HG03095 (cell line): ENCODE results near the gene CHI3L2.

Experiments used
- ATAC-seq: cut with Tn5 transposase; IDR thresholded peaks from one replicate; pipeline ENCODE4 v1.9.1; 2021; ENCODE audit warnings: moderate library complexity; ENCODE audit not compliant: unreplicated experiment

The CHI3L2 gene

DNA sequence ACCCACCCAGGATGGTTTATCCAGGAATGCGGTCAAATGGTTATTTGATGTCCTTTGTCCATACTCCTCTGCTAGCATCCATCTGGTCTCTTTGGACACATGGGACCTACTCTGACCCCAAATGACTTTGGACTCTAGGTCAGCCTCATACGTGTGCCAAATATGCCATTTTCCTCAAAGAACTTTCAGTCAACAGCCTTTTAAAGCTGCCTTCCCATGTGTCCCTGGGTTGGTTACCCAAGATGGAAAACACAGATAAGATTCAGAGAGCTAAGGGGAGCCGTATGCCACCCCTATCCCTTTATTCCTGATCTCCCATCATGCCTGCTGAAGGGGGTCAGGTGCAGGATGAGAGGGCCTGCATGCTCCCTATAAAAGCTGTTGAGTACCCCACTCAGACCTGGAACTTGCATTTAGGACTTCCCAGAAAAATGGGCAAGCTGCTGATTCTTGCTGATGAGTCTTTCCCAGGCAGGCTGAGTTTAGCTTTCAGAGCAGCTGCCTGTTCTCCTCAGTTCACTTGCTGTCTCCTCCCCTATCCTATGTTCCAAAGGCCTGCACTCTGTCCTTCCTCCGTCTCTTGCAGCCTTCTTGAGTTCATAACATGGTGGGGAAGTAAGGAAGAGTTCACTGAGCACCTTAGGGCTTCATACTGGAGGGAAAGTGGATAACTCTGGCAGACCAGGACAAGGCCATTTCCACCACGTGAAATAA is 19.8 kb downstream of the CHI3L2 start:
- ATAC-seq, result no peak

DNA sequence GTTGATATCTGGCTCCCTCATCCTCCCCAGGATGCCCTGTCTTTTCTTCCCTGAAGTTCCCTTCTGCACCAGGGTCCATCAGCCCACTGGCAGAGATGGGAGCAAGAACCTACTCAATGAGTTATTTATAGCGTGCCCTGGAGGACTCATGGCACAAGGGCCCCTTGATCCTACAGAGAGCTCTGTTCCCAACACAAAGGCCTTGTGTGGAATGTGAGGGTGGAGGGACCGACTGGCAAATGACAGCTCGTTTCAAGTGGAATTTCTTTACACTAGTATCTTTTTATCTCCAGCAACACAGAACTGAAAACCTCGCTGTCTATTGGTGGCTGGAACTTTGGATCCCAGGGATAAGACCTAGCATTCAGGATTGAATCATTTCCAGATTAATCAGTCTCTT is 22.4 kb downstream of the CHI3L2 start:
- no peak for ATAC-seq

DNA sequence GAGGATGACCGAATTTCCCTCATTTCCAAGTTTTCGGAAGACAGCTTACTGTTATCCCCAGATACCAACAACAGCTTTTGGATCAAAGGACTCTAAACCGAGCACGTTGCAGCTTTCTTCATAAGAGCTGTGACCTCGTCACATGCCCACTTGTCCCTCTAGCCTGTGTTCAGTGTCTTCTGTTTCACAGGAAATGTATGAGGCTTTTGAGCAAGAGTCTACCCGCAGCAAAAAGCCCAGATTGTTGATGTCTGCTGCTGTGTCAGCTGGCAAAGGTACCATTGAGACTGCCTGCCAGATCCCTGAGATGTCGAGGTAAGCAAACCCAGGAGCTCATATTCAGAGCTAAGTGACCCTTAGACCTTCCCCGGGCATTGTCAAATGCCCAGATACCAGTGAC is 24.1 kb downstream of the CHI3L2 start:
- no peak for ATAC-seq

DNA sequence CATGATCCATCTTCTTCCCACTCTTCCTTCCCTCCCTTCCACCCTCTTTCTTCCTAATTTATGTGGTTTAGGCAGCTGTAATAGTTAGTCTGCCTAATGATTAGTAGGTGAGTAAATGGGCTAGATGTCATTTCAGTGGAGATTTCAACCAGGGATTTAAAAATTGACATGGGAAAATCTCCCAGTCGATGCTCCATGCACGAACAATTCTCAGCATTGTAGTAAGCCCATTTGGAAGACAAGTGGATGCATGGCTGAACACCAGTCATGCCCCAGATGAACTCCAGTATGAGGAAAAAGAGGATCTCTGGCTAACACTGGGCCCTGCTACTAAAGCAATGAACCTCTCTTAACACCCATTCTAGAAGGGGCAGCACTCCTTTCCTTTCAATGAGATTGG is 25.3 kb downstream of the CHI3L2 start:
- no peak for ATAC-seq

DNA sequence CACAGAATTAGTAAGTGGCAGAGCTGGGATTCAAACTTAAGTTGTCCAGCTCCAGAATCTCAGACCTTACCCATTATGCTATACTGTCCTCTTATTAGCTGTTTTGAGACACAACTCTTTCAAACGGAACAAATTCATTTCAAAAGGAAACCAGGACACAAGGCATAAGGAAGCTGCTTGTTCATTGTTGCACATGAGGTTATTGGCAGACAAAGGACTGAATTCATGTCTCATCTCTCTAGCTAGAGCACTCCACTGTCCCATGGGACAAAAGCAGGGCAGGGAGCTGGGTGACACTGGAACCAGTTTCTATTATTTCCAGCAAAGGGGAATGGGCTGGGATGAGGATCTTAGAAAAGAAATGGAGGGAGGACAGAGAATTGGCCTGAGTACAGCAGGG is 26.4 kb downstream of the CHI3L2 start:
- no peak for ATAC-seq

DNA sequence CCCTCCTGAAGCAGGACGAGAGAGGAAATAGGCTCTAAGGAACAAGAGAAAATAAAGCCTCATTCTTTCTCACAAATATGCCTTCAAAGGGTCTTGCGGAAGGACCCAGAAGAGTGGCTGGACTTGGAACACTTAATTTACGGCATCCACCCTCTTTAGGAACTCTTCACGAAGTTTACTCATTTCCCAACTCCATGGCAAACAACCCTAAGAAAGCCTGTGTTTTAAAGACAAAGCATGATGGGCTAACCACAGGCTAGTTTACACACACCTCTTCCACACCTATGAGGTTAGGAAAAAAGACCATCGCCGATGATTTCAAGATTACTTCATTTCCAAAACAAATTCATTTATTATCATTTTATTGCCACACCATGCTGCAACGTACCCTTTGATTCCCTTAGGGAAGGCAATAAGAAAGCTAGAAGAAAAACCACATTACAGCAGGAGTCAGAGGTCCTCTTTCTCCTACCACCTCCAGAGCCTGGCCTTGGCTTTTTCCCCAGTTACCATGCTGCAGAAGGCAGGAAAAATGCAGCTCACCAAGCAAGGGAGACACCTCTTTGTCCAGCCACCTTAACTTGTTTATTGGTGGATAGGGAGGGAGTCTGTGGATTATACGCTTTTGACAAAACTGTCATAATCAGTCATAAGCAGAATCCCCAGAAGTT is 29.6 kb downstream of the CHI3L2 start:
- no peak for ATAC-seq

DNA sequence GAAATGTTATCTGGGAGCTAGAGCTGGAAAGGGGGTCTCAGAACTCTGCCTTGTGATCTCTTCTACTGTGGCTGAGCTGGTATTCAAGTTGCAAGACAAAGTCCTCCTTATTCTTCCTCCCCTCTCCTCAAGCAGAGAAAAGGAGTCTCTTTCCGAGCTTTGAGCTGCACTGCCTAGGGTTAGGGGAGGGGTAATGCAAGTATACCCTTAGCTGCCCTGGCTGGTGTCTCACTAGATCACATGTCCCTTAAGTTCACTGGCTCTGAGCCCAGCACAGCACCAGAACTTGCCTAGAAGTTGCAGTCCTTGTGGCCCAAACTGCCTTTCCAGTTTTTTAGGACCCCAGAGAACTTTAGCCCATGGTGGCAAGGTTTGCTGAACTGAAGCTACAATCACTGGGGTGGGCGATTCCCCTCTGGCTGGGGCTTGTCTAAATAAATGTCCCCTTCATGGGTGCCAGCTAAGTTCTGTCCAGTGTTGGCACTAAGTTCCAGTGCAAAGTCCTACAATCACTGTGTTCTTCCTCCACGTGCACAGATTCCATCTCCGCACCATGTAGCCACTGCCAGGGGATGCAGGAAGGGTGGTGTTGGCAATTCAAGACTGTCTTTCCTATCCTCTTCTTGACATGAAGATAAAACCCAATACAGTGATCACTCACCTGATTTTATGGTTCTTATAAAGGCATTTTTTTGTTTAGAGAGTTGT is 40.4 kb downstream of the CHI3L2 start:
- ATAC-seq, result no peak

DNA sequence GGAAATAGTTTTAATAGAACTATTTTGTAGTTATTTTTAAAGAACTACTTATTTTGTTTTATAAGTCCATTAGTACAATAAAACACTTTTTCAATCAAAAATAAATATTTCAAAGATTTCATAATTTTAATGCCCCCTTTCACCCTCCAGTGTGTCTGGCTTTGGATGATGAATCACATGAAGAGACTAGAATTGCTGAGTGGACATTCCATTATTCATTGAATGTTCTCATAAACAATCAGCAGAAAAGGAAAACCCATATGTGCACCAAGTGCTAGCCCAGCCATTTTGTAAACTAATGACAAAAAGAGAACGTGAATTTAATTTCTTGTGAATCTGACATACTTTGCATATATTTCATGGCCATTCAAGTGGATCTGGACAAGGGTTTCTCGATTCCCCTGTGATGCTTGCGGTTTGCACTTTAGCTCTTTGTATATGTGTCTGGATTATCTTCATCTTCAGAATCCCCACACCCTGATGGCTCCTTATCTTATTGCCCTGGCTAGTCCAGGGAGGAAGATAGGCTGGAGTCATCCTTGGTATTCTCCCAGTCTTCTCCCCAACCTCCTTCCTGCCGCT is 42.4 kb downstream of the CHI3L2 start:
- no peak for ATAC-seq

DNA sequence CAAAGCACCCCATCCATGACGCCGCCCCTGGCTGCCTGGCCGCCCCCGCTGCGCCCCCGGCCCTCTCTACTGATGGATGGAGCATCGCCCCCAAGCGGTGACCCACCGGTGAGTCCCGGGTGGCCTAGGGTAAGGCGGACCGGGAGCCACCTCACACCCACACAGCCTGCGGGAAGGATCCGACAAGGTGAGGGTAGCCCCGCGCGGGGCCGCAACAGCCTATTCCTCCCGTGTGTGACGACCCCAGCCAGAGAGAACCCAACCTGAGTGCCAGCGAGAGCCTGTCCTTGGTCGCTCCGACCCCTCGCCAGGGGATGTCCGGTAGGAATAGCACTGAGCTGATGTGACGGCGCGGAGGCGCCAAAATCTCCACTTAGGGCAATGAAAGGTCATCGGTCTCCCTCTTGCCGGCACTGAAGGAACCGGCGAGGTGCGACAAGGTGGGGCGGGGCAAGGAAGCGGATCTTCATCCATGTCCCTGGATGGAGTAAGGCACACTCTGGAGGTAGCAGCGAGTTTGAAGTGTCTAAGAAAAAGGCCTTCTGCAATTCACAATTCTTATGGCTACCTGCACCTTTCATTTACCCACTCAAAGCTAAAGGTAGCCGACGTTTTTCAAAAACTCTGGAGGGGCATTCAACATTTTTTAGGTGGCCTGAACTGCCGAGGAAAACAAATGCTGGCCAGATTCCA is 43.4 kb downstream of the CHI3L2 start:
- ATAC-seq, result no peak

DNA sequence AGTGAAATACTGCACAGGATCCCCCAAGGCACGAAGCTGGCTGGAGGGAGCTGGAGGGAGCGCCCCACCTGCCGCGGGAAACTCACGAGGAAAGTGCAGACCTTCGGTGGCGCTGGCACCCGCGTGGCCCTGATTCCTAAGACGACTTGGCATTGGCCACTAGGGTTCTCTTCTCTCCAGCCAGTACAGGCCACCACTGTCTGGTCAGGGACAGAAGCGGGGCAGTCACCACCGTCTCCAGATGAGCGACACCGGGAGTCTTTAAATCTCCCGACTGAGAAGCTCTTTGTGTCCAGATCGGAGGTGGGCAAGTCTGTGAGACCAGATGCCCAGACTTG is 43.9 kb downstream of the CHI3L2 start:
- no peak for ATAC-seq

DNA sequence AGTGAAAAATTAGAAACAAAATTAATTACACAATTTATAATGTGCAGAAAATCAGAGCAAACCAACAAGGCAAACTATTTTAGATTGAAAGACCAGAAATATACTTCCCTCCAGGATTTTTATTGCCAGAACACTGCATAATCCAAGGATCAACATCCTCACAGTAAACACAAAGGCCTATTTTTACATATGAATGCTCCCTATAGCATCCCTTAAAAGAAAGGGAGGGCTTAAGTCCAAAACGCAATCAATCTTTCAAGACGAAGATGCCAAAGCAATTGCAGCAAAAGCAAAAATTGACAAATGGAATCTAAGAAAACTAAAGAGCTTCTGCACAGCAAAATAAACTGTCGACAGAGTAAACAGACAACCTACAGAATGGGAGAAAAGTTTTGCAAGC is 44.6 kb downstream of the CHI3L2 start:
- ATAC-seq, result no peak

DNA sequence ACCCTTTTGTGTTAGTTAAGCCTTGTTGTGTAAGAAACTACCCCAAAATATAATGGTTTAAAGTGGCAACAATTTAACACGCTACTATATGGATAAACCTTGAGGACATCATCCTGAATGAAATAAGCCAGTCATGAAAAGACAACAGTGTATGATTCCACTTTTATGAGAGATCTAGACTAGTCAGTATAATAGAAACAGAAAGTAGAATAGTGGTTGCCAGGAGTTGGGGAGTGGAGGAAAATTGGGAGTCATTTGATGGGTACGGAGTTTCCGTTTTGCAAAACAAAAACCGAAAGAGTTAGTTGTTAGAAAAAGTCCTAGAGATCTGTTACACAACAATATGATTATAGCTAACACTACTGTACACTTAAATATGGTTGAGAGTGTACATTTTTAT is 47.1 kb downstream of the CHI3L2 start:
- ATAC-seq, result no peak

DNA sequence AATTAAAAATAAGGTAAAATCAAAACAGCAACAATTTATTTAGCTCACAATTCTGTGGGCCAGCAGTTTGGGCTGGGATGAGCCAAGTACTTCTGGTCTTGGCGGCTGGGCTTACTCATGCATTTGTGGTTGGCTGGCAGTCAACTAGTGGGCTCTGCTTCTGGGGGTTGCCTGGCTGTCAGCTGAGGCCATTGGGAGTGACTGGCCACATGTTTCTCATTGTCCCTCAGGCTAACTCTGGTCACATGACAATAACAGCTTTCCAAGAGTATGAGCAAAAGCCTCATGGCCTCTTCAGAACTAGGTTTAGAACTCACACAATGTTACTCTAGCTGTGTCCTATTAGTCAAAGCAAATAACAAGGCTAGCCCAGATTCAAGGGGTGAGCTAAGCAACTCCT is 47.6 kb downstream of the CHI3L2 start:
- ATAC-seq, result no peak

DNA sequence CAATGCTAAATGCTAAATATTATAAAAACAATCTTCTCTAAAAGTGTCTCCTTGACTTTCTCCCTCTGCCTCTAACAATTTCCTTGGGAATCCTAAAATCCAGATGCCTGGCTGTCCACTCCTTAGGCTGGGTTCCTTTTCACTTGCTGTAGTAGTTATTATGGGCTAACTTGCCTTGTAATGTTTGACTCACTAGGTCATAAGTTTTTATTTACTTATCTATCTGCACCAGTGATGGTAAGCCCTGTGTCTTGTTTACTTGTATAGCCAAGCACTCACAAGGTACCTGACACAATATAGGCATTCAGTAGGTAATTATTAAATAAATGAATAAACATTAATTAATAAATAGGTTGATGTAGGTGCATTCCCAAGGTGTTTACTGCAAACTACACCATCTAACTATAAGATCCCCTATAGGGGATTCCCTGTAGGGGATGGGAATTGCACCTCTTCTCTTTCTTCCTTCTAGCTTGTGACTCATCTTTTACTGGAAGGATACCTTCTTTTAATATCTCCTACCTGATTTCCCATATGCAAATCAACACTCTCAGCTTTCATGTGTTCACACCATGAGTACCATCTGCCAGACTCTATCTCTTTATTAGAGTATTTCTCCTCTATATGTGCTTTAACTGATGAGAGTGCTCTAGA is 48.4 kb downstream of the CHI3L2 start:
- no peak for ATAC-seq

DNA sequence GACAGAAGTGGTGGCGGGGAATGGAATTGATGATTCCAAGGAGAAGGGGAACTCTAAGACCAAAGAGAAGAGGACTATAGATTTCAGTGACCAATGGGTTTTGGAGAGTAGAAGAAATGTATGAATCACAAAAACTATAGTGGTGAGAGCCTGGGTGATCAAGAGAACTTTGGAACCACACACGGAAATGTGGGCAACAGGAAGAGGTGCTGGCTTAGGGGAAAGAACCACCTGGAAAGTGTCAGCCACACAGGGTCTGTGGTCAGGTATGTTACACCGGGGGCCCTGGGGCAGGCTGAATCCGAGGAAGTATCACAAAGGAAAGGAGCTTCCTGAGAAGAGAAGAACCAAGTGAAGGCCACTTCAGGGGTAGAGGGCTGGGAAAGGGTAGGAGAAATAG is 51.6 kb downstream of the CHI3L2 start:
- ATAC-seq, result no peak

DNA sequence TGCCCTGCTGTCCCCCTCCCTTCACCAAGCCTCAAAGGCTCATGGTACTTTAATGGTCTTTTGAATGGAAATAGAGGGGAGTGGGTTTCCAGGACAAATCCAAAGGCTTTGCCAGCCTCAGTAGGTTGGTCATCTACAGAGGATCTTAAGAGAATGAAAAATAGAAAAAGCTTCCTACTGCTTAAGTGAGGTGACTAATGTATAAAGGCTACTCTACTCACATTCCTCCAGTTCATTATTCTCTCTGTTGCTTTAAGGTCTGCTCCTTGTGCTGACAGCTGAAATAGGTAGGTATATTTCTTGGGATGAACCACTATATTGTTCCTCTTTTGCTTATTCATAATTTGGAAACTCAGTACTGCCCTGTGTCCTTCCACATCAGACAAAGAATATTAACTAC is 52.8 kb downstream of the CHI3L2 start:
- ATAC-seq, result no peak

DNA sequence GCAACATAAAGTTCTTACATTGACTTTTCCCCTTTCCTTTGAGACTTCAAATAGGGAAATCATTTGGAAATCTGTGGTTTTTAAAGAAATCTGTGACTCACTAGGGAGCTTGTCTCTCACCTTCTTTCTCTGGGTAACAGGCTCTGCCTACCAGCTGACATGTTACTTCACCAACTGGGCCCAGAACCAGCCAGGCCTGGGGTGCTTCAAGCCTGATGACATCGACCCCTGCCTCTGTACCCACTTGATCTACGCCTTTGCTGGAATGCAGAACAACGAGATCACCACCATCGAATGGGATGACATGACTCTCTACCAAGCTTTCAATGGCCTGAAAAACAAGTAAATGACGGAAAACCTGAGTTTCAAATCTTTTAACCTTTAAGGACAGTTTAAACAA is 53.9 kb downstream of the CHI3L2 start:
- ATAC-seq, result no peak

DNA sequence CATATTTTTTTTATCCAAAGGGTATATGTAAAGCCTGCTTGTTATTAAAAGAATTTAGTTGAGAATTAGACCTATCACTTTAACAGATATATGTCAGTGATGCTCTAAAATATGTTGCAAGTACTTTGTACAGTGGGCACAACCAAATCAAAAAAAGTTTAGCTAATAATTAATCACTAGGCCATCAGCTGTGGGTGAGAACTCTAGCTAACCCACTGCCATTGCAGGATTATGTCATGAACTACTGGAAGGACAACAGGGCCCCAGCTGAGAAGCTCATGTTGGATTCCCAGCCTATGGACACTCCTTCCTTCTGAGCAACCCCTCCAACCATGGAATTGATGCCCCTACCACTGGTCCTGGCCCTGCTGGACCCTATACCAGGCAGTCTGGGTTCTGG is 56.3 kb downstream of the CHI3L2 start:
- ATAC-seq, result no peak

DNA sequence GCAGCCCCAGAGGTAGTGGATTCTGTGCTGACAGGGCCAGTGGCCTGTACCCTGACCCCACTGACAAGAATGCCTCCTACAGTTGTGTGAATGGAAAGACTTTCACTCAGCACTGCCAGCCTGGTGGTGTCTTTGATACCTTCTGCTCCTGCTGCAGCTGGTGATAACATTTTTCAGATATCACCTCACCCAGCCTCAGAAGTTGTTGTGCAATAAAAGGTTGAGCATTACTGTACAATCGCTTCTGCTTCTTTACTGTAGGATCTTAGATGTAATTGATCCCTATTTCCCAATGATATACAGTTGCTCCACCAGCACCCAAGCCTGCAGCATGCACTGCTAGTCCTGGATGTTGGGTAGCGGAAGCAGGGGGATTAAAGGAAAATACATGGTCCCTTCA is 58.4 kb downstream of the CHI3L2 start:
- no peak for ATAC-seq

DNA sequence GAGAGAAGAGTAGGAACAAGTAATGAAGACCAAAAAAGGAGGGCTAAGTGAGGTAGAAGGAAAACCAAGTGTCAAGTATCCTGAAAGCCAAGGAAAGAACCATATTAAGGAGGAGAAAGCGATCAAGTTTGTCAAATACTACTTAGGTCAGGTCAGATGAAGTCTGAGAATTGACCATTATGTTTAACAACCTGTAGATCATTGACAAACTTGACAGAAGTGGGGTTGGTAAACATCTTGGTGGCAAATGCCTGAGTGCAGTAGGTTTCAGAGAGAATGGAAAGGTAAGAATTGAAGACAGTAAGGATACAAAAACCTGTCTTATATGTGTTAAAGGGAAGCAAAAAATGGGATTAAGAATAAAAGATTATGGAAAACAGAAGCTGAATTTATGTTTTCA is 59.4 kb downstream of the CHI3L2 start:
- ATAC-seq, result no peak

DNA sequence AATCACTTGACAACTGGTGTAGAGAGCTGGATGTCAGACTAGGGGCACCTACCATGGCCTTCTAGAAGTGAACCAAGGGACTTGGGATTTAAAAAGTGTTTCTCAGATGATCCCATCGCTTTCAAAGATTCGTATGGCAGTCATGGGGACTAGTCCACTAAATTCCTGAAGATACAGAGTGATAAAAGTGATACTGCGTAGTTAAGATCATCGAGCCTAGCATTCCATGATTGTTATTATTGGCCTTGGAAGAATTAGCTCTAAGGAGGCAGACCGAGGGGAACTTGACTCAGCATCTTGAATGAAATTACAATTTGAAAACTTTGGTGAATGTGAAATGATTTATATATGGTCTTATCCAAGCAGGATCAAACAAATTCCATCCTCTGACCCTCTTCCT is 61.9 kb downstream of the CHI3L2 start:
- no peak for ATAC-seq
